GM06990 (cell line): ENCODE measurements around the gene LSM6.

Experiments
- DNase-seq: peaks from one replicate; pipeline ENCODE4 v3.0.0-alpha.2; 2011; ENCODE audit not compliant: insufficient read length; ENCODE audit errors: extremely low read depth
- H3K27me3 ChIP-seq: replicated peaks from 2 replicates; pipeline ENCODE4 v1.6.0; 2011; ENCODE audit warnings: low read length; ENCODE audit not compliant: control insufficient read depth, insufficient read depth
- H3K36me3 ChIP-seq: 2 replicates; pipeline ENCODE4 v1.5.1; 2011; ENCODE audit warnings: low read length; ENCODE audit not compliant: control insufficient read depth, insufficient read depth
- H3K4me3 ChIP-seq: replicated peaks from 2 replicates; pipeline ENCODE4 v1.5.1; 2011; ENCODE audit warnings: low read depth, mild to moderate bottlenecking, control low read depth, low read length
- CTCF ChIP-seq: IDR thresholded peaks from 2 replicates; pipeline ENCODE4 v1.5.1; 2011; ENCODE audit warnings: low read length, control low read depth, mild to moderate bottlenecking, inconsistent platforms; ENCODE audit not compliant: insufficient read depth, poor library complexity, severe bottlenecking

The LSM6 gene

GRCh38 chr4:146237092-146237491 lies 61.6 kb downstream of the LSM6 start:
- no peak for DNase-seq

GRCh38 chr4:146238107-146238506 lies 62.6 kb downstream of the LSM6 start:
- no peak for DNase-seq
- H3K36me3 ChIP-seq: no peaks in the 10 kb centered on the region
- H3K27me3 ChIP-seq: no peaks in the 10 kb centered on the region
- TF ChIP-seq CTCF: no peak
- H3K4me3 ChIP-seq: no peak overlapping the region

More at GRCh38 chr4:146237092-146237491, 61.6 kb downstream of the LSM6 start:
- no peak for TF ChIP-seq CTCF
- Histone ChIP-seq H3K4me3 (no peak overlapping the region), H3K36me3 (no peaks in the 10 kb centered on the region), H3K27me3 (no peaks in the 10 kb centered on the region)
